ENCODE measurements around the gene NUPR1.
"Not testable (repeated sequence)": the region's sequence is repeated elsewhere in the genome, so short reads cannot be mapped to it uniquely, and the experiment has no call there.

NUPR1 gene

DNA sequence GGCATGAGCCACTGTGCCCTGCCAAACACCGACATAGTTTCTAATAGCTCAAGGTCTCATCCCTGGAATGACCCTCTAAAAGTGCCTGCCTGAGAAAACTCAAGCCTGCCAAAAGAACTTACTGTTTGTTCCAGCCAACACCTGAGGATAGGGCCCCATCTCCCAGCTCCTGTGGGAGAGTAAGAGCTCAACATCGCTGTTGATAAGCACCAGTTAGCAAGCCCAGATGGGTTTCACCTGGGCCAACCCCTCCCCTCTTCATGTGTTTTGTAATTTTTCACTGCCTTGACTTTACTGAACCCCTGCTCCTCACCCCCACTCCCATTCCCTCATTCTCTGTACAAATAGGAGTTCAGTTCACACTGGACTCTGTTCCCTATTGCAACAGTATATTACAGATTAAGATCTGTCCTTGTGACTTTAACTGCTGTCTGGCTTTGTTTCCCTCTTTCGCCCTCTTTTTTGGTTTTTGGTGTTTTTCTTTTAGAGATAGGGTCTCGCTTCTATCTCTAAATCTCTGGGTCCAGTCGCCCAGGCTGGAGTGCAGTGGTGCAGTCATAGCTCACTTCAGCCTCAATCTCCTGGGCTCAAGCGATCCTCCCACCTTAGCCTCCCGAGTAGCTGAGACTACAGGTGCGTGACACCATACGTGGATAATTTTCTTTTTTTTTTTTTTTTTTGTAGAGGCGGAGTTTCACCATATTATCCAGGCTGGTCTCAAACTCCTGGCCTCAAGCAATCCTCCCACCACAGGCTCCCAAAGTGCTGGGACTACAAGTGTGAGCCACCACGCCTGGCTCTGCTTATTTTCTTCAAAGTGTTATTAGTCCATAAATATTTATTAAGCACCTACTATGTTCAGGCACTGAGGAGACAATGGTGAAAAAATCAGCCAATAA lies 12.3 kb downstream of the NUPR1 start:
- no peak for DNase-seq

GRCh38 chr16:28524681-28525171 lies 14.0 kb downstream of the NUPR1 start:
- no peak for DNase-seq

- DNase-seq = no peak
Measured at GRCh38 chr16:28522792-28523191, 16.0 kb downstream of the NUPR1 start.

DNA sequence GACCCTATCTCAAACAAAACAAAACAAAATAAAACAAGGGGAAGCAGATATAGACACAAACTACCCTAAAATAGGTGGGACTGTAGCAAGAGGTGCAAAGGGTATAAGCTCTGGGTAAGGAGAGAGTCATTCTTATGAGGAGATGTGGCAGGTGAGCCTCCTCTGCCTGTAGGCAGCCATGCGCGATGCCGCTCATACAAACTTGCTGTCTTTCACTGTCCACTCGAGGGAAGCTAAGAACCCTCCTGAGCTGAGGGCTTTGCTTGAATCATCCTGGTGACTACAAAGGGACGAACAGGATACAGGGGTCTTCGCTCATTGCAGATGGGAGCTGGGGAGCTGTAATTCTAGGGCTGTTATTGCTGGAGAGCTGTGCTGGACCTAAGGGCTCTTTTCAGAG lies 17.3 kb downstream of the NUPR1 start:
- no peak for DNase-seq

GRCh38 chr16:28520672-28521071 lies 18.1 kb downstream of the NUPR1 start:
- DNase-seq = no peak

GRCh38 chr16:28514246-28514645 lies 24.5 kb downstream of the NUPR1 start:
- DNase-seq = no peak

- no peak for DNase-seq
Measured at GRCh38 chr16:28513484-28514181, 25.1 kb downstream of the NUPR1 start.

GRCh38 chr16:28511801-28512789 lies 26.7 kb downstream of the NUPR1 start:
- no peak for DNase-seq

DNA sequence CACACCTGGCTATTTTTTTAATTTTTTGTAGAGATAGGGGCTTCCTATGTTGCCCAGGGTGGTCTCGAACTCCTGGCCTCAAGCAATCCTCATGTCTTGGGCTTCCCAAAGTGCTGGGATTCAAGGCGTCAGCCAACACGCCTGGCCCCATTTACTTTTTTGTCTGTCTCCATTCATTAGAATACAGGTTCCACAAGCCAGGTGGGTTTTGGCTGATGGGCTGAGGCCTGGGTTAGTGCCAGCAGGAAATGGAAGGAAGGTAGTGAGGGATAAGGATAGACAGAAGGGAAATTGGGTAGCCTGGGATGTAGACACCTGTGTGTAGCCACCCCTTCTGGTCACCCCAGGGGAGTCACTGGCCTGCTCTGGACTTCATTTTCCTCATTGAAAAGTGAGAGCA lies 27.7 kb downstream of the NUPR1 start:
- no peak for DNase-seq

DNA sequence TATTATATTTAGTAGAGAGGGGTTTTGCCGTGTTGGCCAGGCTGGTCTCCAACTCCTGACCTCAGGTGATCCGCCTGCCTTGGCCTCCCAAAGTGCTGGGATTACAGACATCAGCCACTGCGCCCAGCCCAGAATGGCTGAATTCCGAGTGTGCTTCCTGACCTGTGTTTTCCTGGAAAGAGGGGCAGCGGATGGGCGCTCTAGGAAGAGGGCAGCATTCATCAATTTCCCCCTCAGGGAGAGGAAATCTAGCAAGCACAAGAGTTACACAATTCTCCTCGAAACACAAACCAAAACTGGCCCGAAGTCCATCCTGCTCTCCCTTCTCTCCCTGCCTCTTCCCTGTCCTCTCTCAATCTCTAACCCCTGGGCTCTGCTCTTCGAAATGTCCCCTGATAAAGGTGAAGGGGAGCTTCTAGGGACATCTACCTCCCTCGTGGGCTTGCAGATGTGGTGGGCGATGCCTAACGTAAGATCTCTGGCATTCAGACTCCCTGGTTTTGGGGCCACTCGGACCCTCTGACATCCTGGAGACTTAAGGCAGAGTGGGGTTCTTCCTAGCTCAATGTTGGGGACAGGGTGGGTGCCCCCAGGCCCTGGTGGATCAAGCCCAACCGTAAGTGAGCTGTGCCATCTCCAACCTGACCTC lies 33.2 kb downstream of the NUPR1 start:
- DNase-seq = no peak

- no peak for DNase-seq
Measured at GRCh38 chr16:28504707-28505404, 33.9 kb downstream of the NUPR1 start.

GRCh38 chr16:28503470-28504259 lies 35.1 kb downstream of the NUPR1 start:
- DNase-seq = no peak

GRCh38 chr16:28502290-28502689 lies 36.5 kb downstream of the NUPR1 start:
- DNase-seq = no peak

GRCh38 chr16:28501258-28502232 lies 37.2 kb downstream of the NUPR1 start:
- DNase-seq = no peak

GRCh38 chr16:28500476-28501180 lies 38.1 kb downstream of the NUPR1 start:
- not testable (repeated sequence) for DNase-seq

DNA sequence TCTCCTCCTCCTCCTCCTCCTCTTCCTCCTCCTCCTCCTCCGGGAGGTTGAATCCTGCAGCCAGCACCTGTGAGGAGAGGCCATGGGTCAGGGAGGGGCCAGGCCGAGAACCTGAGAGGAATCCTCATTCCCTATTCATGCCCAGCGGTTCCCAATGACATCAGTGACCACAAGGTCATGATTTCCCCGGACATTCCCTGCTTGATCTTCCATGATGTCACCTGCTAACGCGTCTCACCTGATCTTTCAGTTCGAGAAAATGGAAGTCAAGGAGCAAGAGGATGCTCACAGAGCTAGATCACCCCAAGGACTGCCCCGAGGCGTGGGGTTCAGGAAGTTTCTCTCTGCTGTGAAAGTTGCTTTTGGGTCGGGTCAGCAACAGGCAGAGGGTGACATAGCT lies 38.9 kb downstream of the NUPR1 start:
- no peak for DNase-seq

GRCh38 chr16:28498666-28499381 lies 40.0 kb downstream of the NUPR1 start:
- no peak for DNase-seq

Measured in NCI-H748 treated with DMSO at 0.1 percent for 48 hours (cell line).